KMS-11 (cell line): ENCODE data around the gene TAOK1.

Experiments
- H2AFZ ChIP-seq: fragments of 200-600 bp; sonication (generic); 2 replicates; pipeline ENCODE4 v1.6.1; 2016; ENCODE audit warnings: antibody characterized with exemption, mixed run types, low read depth
- H3K27ac ChIP-seq: fragments of 200-600 bp; sonication (generic); 2 replicates; pipeline ENCODE4 v1.6.1; 2016; ENCODE audit warnings: mild to moderate bottlenecking, mixed run types
- H3K27me3 ChIP-seq: fragments of 200-600 bp; sonication (generic); 2 replicates; pipeline ENCODE4 v1.6.1; 2017; ENCODE audit warnings: mild to moderate bottlenecking, low read depth, mixed run types, moderate library complexity; ENCODE audit not compliant: insufficient read depth
- H3K36me3 ChIP-seq: fragments of 200-600 bp; sonication (generic); 2 replicates; pipeline ENCODE4 v1.6.1; 2017; ENCODE audit warnings: mild to moderate bottlenecking, mixed run types; ENCODE audit not compliant: insufficient read depth
- H3K4me1 ChIP-seq: fragments of 200-600 bp; sonication (generic); 2 replicates; pipeline ENCODE4 v1.6.1; 2016; ENCODE audit warnings: mild to moderate bottlenecking, low read depth, mixed run types; ENCODE audit not compliant: poor library complexity, severe bottlenecking
- H3K4me2 ChIP-seq: fragments of 200-600 bp; sonication (generic); 2 replicates; pipeline ENCODE4 v1.7.0; 2016; ENCODE audit warnings: mild to moderate bottlenecking, mixed run types
- H3K4me3 ChIP-seq: fragments of 200-600 bp; sonication (generic); IDR thresholded peaks from 2 replicates; pipeline ENCODE4 v1.6.1; 2017; ENCODE audit warnings: low read depth, low read length, mixed read lengths; ENCODE audit not compliant: insufficient read depth
- H3K79me2 ChIP-seq: fragments of 200-600 bp; sonication (generic); 2 replicates; pipeline ENCODE4 v1.6.1; 2016; ENCODE audit warnings: low read depth, mixed run types; ENCODE audit not compliant: insufficient read depth
- H3K9ac ChIP-seq: fragments of 200-600 bp; sonication (generic); 2 replicates; pipeline ENCODE4 v1.6.1; 2016; ENCODE audit warnings: mild to moderate bottlenecking, mixed run types
- H4K20me1 ChIP-seq: fragments of 200-600 bp; sonication (generic); 2 replicates; pipeline ENCODE4 v1.6.1; 2016; ENCODE audit warnings: mild to moderate bottlenecking, mixed run types; ENCODE audit not compliant: insufficient read depth
- CTCF ChIP-seq: fragments of 200-600 bp; sonication (generic); conservative IDR thresholded peaks from 2 replicates; pipeline ENCODE4 v1.6.1; 2017; ENCODE audit warnings: low read depth, mild to moderate bottlenecking, antibody characterized with exemption, low read length, moderate library complexity, mixed read lengths

TAOK1 gene

DNA sequence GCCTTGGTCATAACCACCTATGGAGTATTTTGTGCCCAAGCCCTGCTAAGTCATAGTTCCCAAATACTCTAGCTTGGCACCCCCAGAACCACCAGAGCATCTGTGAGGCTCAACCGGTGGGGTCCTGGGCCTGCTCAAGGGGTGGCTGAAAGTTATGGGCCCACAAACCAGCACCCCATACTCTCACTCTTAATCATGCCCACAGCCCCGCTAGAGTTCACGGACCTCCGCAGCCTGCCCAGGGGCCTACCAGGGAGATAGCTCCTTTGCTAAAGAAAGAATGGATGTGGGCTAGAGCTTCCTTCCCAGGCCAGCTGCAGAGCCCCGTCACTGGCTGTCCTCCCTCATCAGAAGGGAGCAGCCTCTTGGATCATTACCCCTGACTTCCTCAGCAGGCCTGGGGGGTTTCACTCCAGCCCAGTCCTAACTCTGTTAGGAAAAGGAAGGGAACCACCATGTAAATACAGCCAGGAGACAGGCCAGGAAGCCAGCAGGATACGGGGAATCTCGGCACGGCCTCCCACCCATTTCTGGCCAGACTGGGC is 197.9 kb downstream of the TAOK1 start:
- Histone ChIP-seq H2AFZ (no peak overlapping the region), H3K4me1 (peaks cover 32% of the 10 kb centered on the region), H3K36me3 (no peaks in the 10 kb centered on the region), H3K9ac (peak overlapping the region; percentile 46; the same call in 1 of the 2 replicates), H3K79me2 (peaks cover 16% of the 10 kb centered on the region; the same call in 1 of the 2 replicates), H3K27ac (no peak overlapping the region), H3K4me2 (peak overlapping the region; percentile 99), H4K20me1 (no peaks in the 10 kb centered on the region), H3K27me3 (no peaks in the 10 kb centered on the region), H3K4me3 (no peak overlapping the region)
- no peak for TF ChIP-seq CTCF

DNA sequence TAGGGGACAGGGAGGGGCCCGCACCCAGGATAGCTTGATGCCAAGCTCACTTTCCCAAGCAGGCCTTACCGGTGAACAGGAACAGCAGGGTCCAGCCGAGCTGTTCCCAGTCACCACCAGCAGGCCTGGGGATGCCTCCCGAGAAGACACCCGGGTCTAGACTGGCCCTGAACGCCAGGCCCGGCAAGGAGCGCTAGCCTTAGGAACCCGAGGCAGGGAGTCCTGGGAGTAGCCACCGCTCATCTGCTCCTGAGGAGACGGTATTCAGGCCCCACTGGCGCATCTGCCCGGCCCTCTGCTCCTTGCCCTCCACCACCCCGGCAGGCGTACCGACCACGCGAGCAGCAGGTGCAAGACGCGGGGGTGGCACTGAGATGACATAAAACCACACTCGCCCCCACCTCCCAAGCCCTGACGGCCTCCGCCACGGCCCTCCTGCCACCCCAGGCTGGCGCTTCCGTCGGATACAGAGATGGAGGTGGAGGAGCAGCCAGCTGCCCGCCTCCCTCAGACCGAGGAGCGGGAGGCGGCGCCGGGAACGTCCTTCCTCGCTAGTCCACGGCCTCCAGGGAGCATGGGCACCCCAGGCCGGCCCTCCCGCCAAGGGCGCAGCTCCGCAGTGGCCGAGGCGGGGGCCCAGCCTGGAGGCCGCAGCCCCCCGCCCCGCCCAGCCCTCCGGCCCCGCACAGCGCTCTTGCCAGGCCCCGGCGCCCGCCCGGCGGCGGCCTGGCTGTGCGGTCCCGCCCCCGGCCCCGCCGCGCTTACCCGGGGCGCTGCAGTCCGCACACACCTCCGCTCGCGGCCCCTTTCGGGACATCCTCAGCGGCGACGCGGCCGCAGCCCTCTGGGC is 198.6 kb downstream of the TAOK1 start:
- peak overlapping the region; percentile 51 for H2AFZ ChIP-seq
- no peak for TF ChIP-seq CTCF
- H3K4me1 ChIP-seq, result peaks cover 32% of the 10 kb centered on the region
- no peak overlapping the region for H3K4me3 ChIP-seq
- H3K36me3 ChIP-seq, result no peaks in the 10 kb centered on the region
- no peak overlapping the region for H3K27ac ChIP-seq
- H3K4me2 ChIP-seq, result peak overlapping the region; percentile 99
- H3K79me2 ChIP-seq, result peaks cover 16% of the 10 kb centered on the region; the same call in 1 of the 2 replicates
- no peaks in the 10 kb centered on the region for H3K27me3 ChIP-seq
- H4K20me1 ChIP-seq, result no peaks in the 10 kb centered on the region
- H3K9ac ChIP-seq, result peak overlapping the region; percentile 46; the same call in 1 of the 2 replicates

- Histone ChIP-seq H3K4me1 (peaks cover 38% of the 10 kb centered on the region), H3K27ac (no peak within 1 kb of the TSS), H2AFZ (peak within 1 kb of the TSS; percentile 93), H3K79me2 (peaks cover 16% of the 10 kb centered on the region; the same call in 1 of the 2 replicates), H3K4me3 (no peak within 1 kb of the TSS), H3K36me3 (no peaks in the 10 kb centered on the region), H3K4me2 (peak within 1 kb of the TSS; percentile 99), H3K27me3 (no peaks in the 10 kb centered on the region), H4K20me1 (no peaks in the 10 kb centered on the region), H3K9ac (peak within 1 kb of the TSS; percentile 46; the same call in 1 of the 2 replicates)
- no peak for TF ChIP-seq CTCF
Measured at GRCh38 chr17:29589524-29590410, 199.6 kb downstream of the TAOK1 start, which contains the start of gene GIT1. TSS of gene GIT1 (minus strand) at chr17:29589648. CDS start at chr17:29589378, 270 bp downstream.

DNA sequence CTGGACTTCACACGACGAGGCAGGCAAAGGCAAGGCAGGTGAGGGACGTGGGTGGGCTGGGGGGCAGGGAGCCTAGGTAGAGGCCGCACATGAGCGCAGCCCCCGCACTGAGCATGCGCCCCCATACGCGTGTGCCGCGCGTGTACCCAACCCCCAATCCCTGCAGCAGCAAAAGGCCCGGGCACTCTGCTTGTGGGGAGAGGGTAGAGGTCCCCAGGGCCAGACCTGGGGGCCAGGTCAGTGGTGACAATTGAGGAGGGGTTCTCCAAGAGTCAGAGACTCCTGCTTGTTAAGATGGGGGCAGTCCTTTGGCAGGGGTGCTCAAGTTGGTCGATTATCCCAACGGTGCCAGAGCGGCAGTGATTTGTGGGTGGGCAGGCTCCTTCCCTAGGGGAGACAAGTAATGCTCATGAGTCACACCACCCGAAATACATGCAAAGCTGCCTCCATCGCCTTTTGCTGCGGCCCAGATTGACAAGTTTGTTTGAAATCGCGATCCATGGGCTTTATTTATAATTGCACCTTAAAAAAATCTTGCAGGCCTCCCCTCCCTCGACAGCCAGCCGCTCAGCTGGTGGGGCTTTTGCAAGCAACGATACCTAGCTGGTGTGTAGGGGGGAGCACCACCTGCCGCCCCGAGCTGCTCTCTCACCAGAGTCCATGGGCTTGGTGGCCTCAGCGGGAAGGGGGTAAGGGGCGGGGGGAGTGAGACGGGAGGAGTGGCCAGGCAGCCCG is 200.4 kb downstream of the TAOK1 start:
- H3K79me2 ChIP-seq, result peaks cover 16% of the 10 kb centered on the region; the same call in 1 of the 2 replicates
- H2AFZ ChIP-seq, result peak overlapping the region; percentile 93; the same call in 1 of the 2 replicates
- no peak overlapping the region for H3K4me3 ChIP-seq
- no peaks in the 10 kb centered on the region for H3K36me3 ChIP-seq
- H3K9ac ChIP-seq, result no peak overlapping the region
- H3K27me3 ChIP-seq, result no peaks in the 10 kb centered on the region
- no peak overlapping the region for H3K27ac ChIP-seq
- peaks cover 38% of the 10 kb centered on the region for H3K4me1 ChIP-seq
- H3K4me2 ChIP-seq, result peak overlapping the region; percentile 83
- H4K20me1 ChIP-seq, result no peaks in the 10 kb centered on the region
- no peak for TF ChIP-seq CTCF
